Pancreas (tissue), 10 donors: Measurements from ENCODE around the gene MUS81. TPM values are rescaled to one million over a fixed set of nuclear protein-coding genes. Genes with fewer than 3 reads are reported as not detected.

Experiments
- ATAC-seq, 4 donors: fragments of 200-7000 bp; cut with Tn5 transposase; one replicate each; pipeline versions ENCODE4 v1.8.0 to v1.9.1; 2020; ENCODE audit warnings: mild to moderate bottlenecking in 4 of 4, moderate library complexity in 4 of 4
- DNase-seq, 6 donors: peaks; one replicate each; pipeline ENCODE4 v3.0.0-alpha.2; 2020
- FAIRE-seq: peaks from 2 replicates; lab custom pipeline; 2012; peaks lifted over from hg19 to GRCh38; lab: Jason Lieb, UNC
- H3K27ac ChIP-seq, 4 donors: fragments of 200-600 bp; sonication (generic); 1 replicate in 3 of 4; 2 replicates in 1 of 4; pipeline versions ENCODE4 v1.5.0 to v1.8.0; 2020
- H3K27me3 ChIP-seq, 4 donors: fragments of 200-600 bp; one replicate each; pipeline ENCODE4 v1.8.0; 2021
- H3K36me3 ChIP-seq, 3 donors: fragments of 200-600 bp; sonication (generic) in 1 of 3; one replicate each; pipeline versions ENCODE4 v1.5.0 to v1.8.0; 2020 to 2021
- H3K4me1 ChIP-seq, 3 donors: fragments of 200-600 bp; one replicate each; pipeline ENCODE4 v1.8.0; 2021
- H3K4me3 ChIP-seq, 4 donors: fragments of 200-600 bp; sonication (generic) in 2 of 4; one replicate each; pipeline versions ENCODE4 v1.5.0 to v1.8.0; 2020 to 2021
- H3K9me3 ChIP-seq, 4 donors: fragments of 200-600 bp; one replicate each; pipeline ENCODE4 v1.8.0; 2021
- CTCF ChIP-seq, 4 donors: fragments of 200-600 bp; sonication (generic) in 3 of 4; IDR thresholded peaks; one replicate each; pipeline versions ENCODE4 v1.5.0 to v1.8.0; 2021; ENCODE audit warnings: antibody characterized with exemption in 4 of 4
- WGBS, 2 donors: extraction: QIAGEN DNeasy Blood & Tissue Kit; methylation state at CpG; one replicate each; pipeline ENCODE4 v1.1.7; 2013; 5-methylcytosine and 5-hydroxymethylcytosine counted together
- intact Hi-C, 3 donors: fragments of 100-400 bp; cut with DNase I; formaldehyde crosslinking; loops; one replicate each; pipeline versions ENCODE4 v1.11.1 to v1.14.2; 2022
- polyA plus RNA-seq, 2 donors: library from polyadenylated mRNA; stranded (reverse); fragments of 200-250 nt; gene quantifications; one replicate each; pipeline ENCODE4 v1.2.3, GENCODE V29; 2013
- total RNA-seq, 6 donors: library from RNA; stranded (reverse); fragmentation: NEBNext Ultra II Directional in 4 of 6; extraction: Animal tissue kit (Norgen Biotek cat#: 25700) in 4 of 6; gene quantifications; one replicate each; pipeline versions ENCODE4 v1.2.1 to v1.2.4, GENCODE V29; 2021 to 2023
- donor health status: healthy with polysubstance abuse.
- donor health status: DM: no; HTN: no; CAD: no; lungs with moderate emphysema.
- donor health status: DM: no; HTN: no; CAD: no.
- donor health status: control.
- donor health status: control.
- donor health status: Bipolar disorder and iron deficiency.
- donor health status: DM: yes; HTN: yes; CAD: no.
- donor health status: DM: no; HTN: no; CAD: no.
- donor health status: DM: no; HTN: no; CAD: no.
- donor health status: DM: yes; HTN: yes; CAD: no.

Gene MUS81
- total and polyA plus RNA-seq, 8 donors = 12.7 to 62.6 (median 22.5) TPM

GRCh38 chr11:65859095-65859811, 980 bp upstream of the MUS81 start:
- TF ChIP-seq CTCF (IDR thresholded peaks at IDR 0.05) = no peak
- peak overlapping the region; percentile 18 to 100 (median 98) for H3K4me3 ChIP-seq
- peak; percentile 93 to 98 (median 96) for DNase-seq
- H3K27ac ChIP-seq = peak overlapping the region; percentile 81 to 93 (median 88)
- H3K9me3 ChIP-seq = no peaks in the 10 kb centered on the region
- H3K27me3 ChIP-seq = no peaks in the 10 kb centered on the region
- no peak for FAIRE-seq
- peaks cover 3 to 23% (median 14%) of the 10 kb centered on the region in 3 donors for H3K4me1 ChIP-seq
- peak; percentile 66 to 82 (median 71) for ATAC-seq
- intact Hi-C loops = no loop called here
- 1% methylated on average over 45 to 46 of the region's 46 CpGs for WGBS, 2 donors
- H3K36me3 ChIP-seq = peaks cover 4 to 22% (median 14%) of the 10 kb centered on the region in 3 donors

GRCh38 chr11:65859812-65860277, 388 bp upstream of the MUS81 start:
- TF ChIP-seq CTCF (IDR thresholded peaks at IDR 0.05) = no peak
- H3K27ac ChIP-seq = peak overlapping the region; percentile 81 to 93 (median 88)
- DNase-seq (peak in 4 of 6 donors; percentile 52 to 68 (median 61)), ATAC-seq (no peak), FAIRE-seq (no peak)
- intact Hi-C loops = no loop called here
- H3K27me3 ChIP-seq = no peaks in the 10 kb centered on the region
- peaks cover 3 to 23% (median 14%) of the 10 kb centered on the region in 3 donors for H3K4me1 ChIP-seq
- peaks cover 4 to 23% (median 18%) of the 10 kb centered on the region in 3 donors for H3K36me3 ChIP-seq
- no peaks in the 10 kb centered on the region for H3K9me3 ChIP-seq
- WGBS, 2 donors = 5% methylated on average over 16 of the region's 16 CpGs
- H3K4me3 ChIP-seq = peak overlapping the region; percentile 18 to 100 (median 98)

GRCh38 chr11:65861165-65861505, 902 bp downstream of the MUS81 start:
- 4 to 5% methylated on average over 14 of the region's 14 CpGs for WGBS, 2 donors
- TF ChIP-seq CTCF (IDR thresholded peaks at IDR 0.05) = no peak
- H3K36me3 ChIP-seq = peaks cover 0 to 26% (median 13%) of the 10 kb centered on the region in 3 donors
- no peaks in the 10 kb centered on the region for H3K27me3 ChIP-seq
- H3K9me3 ChIP-seq = no peaks in the 10 kb centered on the region
- no peak for FAIRE-seq
- H3K27ac ChIP-seq = peak overlapping the region; percentile 81 to 93 (median 88)
- H3K4me3 ChIP-seq = peak overlapping the region; percentile 95 to 100 (median 98)
- H3K4me1 ChIP-seq = peaks cover 0 to 17% (median 12%) of the 10 kb centered on the region in 3 donors
- DNase-seq = peak in 2 of 6 donors; percentile 50 to 84
- ATAC-seq = no peak
- intact Hi-C loops = no loop called here

GRCh38 chr11:65861533-65862183, 1.4 kb downstream of the MUS81 start:
- H3K36me3 ChIP-seq = peaks cover 0 to 27% (median 13%) of the 10 kb centered on the region in 3 donors
- no peak overlapping the region for H3K27ac ChIP-seq
- FAIRE-seq = no peak
- DNase-seq = peak in 3 of 6 donors; percentile 28 to 71 (median 49)
- peak overlapping the region; percentile 95 to 100 (median 98) for H3K4me3 ChIP-seq
- intact Hi-C loops = no loop called here
- WGBS, 2 donors = 78 to 81% methylated on average over 13 of the region's 13 CpGs
- no peaks in the 10 kb centered on the region for H3K27me3 ChIP-seq
- no peak for TF ChIP-seq CTCF (IDR thresholded peaks at IDR 0.05)
- ATAC-seq = no peak
- H3K9me3 ChIP-seq = no peaks in the 10 kb centered on the region
- H3K4me1 ChIP-seq = peaks cover 0 to 13% (median 10%) of the 10 kb centered on the region in 3 donors
